HCT116 (cell line): Measurements from ENCODE around the gene MORC1.

Experiments
- EZH2 ChIP-seq: fragments of 200-600 bp; sonication (generic); IDR thresholded peaks from 2 replicates; pipeline ENCODE4 v1.6.1; 2017; ENCODE audit warnings: antibody characterized with exemption, mixed run types
- POLR2A ChIP-seq: IDR thresholded peaks from 2 replicates; pipeline ENCODE4 v1.7.0; 2011; ENCODE audit warnings: borderline replicate concordance; ENCODE audit not compliant: insufficient read depth, insufficient read length; ENCODE audit errors: extremely low read depth

- TF ChIP-seq EZH2, result no peak
- TF ChIP-seq POLR2A, result no peak
Observed at GRCh38 chr3:108976058-108976457, 141.9 kb downstream of the MORC1 start.
